Hepatocyte (in vitro differentiated cells): Measurements from ENCODE around the gene SLC16A1. TPM values are rescaled to one million over a fixed set of nuclear protein-coding genes. Genes with fewer than 3 reads are reported as not detected.
A peak's percentile ranks its signal among the peaks of the same experiment; 100 is the strongest.

Experiments used
- DNase-seq: peaks from one replicate; pipeline ENCODE4 v3.0.0-alpha.2; 2016; ENCODE audit warnings: low spot score
- H2AFZ ChIP-seq: fragments of 200-600 bp; sonication (generic); 2 replicates; pipeline ENCODE4 v1.6.0; 2016; ENCODE audit warnings: antibody characterized with exemption, mild to moderate bottlenecking
- H3K27ac ChIP-seq: fragments of 200-600 bp; sonication (generic); 2 replicates; pipeline ENCODE4 v1.5.1; 2016; ENCODE audit warnings: mild to moderate bottlenecking
- H3K27me3 ChIP-seq: fragments of 200-600 bp; sonication (generic); 2 replicates; pipeline ENCODE4 v1.6.1; 2016
- H3K36me3 ChIP-seq: fragments of 200-600 bp; sonication (generic); replicated peaks from 2 replicates; pipeline ENCODE4 v1.5.1; 2016; ENCODE audit warnings: low read depth; ENCODE audit not compliant: insufficient read depth
- H3K4me1 ChIP-seq: fragments of 200-600 bp; sonication (generic); 2 replicates; pipeline ENCODE4 v1.5.1; 2016; ENCODE audit warnings: mild to moderate bottlenecking, moderate library complexity; ENCODE audit not compliant: insufficient read depth
- H3K4me2 ChIP-seq: fragments of 200-600 bp; sonication (generic); 2 replicates; pipeline ENCODE4 v1.6.0; 2016
- H3K4me3 ChIP-seq: fragments of 200-600 bp; sonication (generic); 2 replicates; pipeline ENCODE4 v1.5.1; 2016; ENCODE audit warnings: mild to moderate bottlenecking
- H3K79me2 ChIP-seq: fragments of 200-600 bp; sonication (generic); 2 replicates; pipeline ENCODE4 v1.6.0; 2017; ENCODE audit warnings: mild to moderate bottlenecking
- H3K9me2 ChIP-seq: fragments of 200-600 bp; sonication (generic); replicated peaks from 2 replicates; pipeline ENCODE4 v1.6.0; 2017; ENCODE audit warnings: mild to moderate bottlenecking; ENCODE audit not compliant: insufficient read depth
- H3K9me3 ChIP-seq: fragments of 200-600 bp; sonication (generic); 2 replicates; pipeline ENCODE4 v1.5.1; 2016; ENCODE audit warnings: low read depth, mild to moderate bottlenecking
- H4K20me1 ChIP-seq: fragments of 200-600 bp; sonication (generic); 2 replicates; pipeline ENCODE4 v1.6.0; 2016; ENCODE audit warnings: mild to moderate bottlenecking; ENCODE audit not compliant: insufficient read depth, poor library complexity, severe bottlenecking
- EZH2 ChIP-seq: fragments of 200-600 bp; sonication (generic); IDR thresholded peaks from 2 replicates; pipeline ENCODE4 v1.6.1; 2016; ENCODE audit warnings: antibody characterized with exemption, mild to moderate bottlenecking, borderline replicate concordance
- EZH2phosphoT487 ChIP-seq: fragments of 200-600 bp; sonication (generic); IDR thresholded peaks from one replicate; pipeline ENCODE4 v1.6.1; 2018; ENCODE audit warnings: antibody characterized with exemption, mild to moderate bottlenecking, low read depth, moderate library complexity; ENCODE audit not compliant: unreplicated experiment, severe bottlenecking
- WGBS: methylation state at CpG from one replicate; pipeline ENCODE4 v1.1.6; 2016; ENCODE audit warnings: low lambda C conversion rate; ENCODE audit errors: missing lambda C conversion rate; 5-methylcytosine and 5-hydroxymethylcytosine counted together
- polyA plus RNA-seq: library from polyadenylated mRNA; unstranded; fragments of >200 nt; fragmentation: Nextera tagmentation; extraction: Ambion mirVana; gene quantifications from 2 replicates; pipeline ENCODE4 v1.2.1, GENCODE V29; 2016
- total RNA-seq: library from RNA; depleted of rRNA; stranded (reverse); fragments of >200 nt; gene quantifications from 2 replicates; pipeline ENCODE4 v1.2.3, GENCODE V29; 2014
- TF ChIP-seq, protein P1 (sequence below): fragments of 200-600 bp; sonication (generic); IDR thresholded peaks from 2 replicates; pipeline ENCODE4 v1.5.1; 2016; ENCODE audit warnings: antibody characterized with exemption, mild to moderate bottlenecking; ENCODE audit not compliant: poor library complexity

SLC16A1 gene
- total and polyA plus RNA-seq, 2 experiments from 2014 or later = 43.7 to 55.1 TPM

DNA sequence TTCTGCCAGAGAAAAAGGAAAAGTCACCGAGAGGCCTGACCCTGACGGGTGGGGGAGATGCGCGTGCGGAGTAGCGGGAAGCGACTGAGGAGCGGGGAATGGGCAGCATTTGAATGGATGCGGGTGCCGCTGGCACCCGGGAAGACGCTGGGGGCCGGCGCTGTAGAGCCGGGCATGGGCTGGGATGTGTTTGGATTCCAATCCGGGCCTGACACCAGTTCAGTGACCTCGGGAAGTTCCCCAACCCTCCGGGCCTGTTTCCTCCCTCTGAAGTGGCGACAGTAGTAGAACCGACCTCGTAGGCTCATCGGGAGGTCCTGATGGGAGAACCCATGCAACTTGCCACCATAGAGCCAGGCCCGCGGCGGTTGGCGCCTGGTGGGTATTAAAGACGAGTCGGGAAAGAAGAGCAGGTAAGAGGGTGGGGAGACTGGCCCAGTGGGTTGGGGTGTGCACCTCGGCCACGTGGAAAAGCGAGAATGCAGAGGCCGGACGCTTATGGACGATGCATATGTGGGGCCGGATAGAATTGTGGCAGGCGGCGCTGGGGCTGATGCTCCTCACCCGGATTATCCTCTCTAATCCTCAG lies 642 bp upstream of the SLC16A1 start:
- H2AFZ ChIP-seq = peak overlapping the region; percentile 97
- no peaks in the 10 kb centered on the region for H3K36me3 ChIP-seq
- H3K79me2 ChIP-seq = peaks cover 36% of the 10 kb centered on the region
- DNase-seq = peak; percentile 5
- peak overlapping the region; percentile 96 for H3K4me2 ChIP-seq
- H3K27ac ChIP-seq = peak overlapping the region; percentile 83
- no peaks in the 10 kb centered on the region for H3K27me3 ChIP-seq
- 11% methylated on average over 36 of the region's 38 CpGs for WGBS
- no peaks in the 10 kb centered on the region for H4K20me1 ChIP-seq
- peak overlapping the region; percentile 97 for H3K4me3 ChIP-seq
- TF ChIP-seq, protein P1, sequence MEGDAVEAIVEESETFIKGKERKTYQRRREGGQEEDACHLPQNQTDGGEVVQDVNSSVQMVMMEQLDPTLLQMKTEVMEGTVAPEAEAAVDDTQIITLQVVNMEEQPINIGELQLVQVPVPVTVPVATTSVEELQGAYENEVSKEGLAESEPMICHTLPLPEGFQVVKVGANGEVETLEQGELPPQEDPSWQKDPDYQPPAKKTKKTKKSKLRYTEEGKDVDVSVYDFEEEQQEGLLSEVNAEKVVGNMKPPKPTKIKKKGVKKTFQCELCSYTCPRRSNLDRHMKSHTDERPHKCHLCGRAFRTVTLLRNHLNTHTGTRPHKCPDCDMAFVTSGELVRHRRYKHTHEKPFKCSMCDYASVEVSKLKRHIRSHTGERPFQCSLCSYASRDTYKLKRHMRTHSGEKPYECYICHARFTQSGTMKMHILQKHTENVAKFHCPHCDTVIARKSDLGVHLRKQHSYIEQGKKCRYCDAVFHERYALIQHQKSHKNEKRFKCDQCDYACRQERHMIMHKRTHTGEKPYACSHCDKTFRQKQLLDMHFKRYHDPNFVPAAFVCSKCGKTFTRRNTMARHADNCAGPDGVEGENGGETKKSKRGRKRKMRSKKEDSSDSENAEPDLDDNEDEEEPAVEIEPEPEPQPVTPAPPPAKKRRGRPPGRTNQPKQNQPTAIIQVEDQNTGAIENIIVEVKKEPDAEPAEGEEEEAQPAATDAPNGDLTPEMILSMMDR = no peak
- TF ChIP-seq EZH2 (no peak), EZH2phosphoT487 (no peak)
- no peaks in the 10 kb centered on the region for H3K9me3 ChIP-seq
- no peaks in the 10 kb centered on the region for H3K9me2 ChIP-seq
- peaks cover 11% of the 10 kb centered on the region for H3K4me1 ChIP-seq

DNA sequence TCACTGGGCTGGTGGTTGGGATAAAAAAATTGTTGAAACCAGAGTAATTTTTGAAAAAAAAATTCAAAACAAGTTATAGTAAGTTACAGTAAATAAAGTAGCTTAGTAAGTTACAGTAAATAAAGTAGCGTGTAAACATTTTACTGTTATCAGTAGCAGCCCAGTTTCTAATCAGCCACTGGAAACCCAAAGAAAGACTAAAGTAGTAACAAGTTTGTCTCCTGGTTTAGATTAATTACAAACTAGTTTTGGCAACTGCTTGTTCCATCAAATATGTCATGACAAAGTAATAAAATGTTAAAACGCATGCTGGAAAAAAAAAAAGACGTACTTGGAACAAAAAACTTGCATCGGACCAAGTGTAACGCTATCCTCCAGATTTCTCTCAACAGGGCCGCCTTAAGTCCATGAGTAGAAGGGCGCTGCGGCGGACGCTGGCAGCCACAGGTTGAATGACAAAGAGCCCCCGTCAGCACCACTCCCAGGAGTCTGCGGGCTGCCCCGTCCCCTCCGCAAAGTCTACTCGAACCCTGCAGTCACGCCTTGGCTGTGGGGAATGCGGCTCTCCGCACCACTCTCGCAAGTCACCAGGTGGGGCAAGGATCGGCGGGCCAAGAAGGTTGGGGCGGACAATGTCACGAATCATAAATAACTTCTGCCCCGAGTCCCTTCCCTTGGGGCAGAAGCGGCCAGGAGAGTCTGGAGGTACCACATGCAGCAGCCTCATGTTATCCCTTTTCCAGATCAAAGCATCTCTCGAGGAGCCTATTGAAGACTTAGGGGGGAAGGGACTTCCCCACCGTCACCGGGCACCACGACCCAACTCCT lies 837 bp downstream of the SLC16A1 start:
- TF ChIP-seq, protein P1 = no peak
- no peak for TF ChIP-seq EZH2
- TF ChIP-seq EZH2phosphoT487 = no peak
- Histone ChIP-seq H3K4me2 (peak overlapping the region; percentile 96), H4K20me1 (no peaks in the 10 kb centered on the region), H3K4me1 (peaks cover 11% of the 10 kb centered on the region), H2AFZ (peak overlapping the region; percentile 93), H3K79me2 (peaks cover 51% of the 10 kb centered on the region), H3K9me3 (no peaks in the 10 kb centered on the region), H3K27ac (peak overlapping the region; percentile 87), H3K36me3 (no peaks in the 10 kb centered on the region), H3K27me3 (no peaks in the 10 kb centered on the region), H3K9me2 (no peaks in the 10 kb centered on the region), H3K4me3 (peak overlapping the region; percentile 97)
- peak; percentile 73 for DNase-seq
- WGBS = 1% methylated on average over 29 of the region's 29 CpGs

DNA sequence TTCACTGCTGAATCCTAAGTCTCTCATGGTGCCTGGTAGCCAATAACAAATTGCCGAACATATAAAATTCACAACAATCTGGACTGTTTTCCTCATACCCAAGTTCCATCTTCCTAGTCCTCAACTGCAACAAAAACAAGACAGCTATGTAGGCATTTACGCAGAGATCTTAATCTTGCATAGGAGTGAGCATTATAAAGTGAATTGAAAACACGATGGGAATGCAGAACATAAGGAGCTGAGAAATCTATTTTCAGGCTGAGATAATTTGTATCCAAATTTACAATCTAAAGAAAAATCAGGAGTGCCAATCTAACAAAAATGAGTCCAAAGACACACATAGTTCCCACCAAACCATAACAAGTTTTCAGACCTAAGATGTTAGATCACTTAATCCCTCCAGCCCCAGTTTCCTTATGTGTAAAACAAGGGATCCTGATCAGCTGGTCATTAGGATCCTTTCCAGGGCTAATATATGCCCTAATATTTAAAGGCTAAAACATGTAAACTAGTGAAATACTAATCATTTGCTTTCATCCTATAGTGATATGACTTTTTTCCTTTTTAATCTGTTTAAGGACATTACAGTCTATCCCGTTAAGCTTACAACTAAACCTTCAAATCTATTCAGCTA lies 1.9 kb downstream of the SLC16A1 start:
- Histone ChIP-seq H3K4me2 (peak overlapping the region; percentile 96), H2AFZ (no peak overlapping the region), H3K4me1 (peaks cover 11% of the 10 kb centered on the region), H3K27ac (no peak overlapping the region), H3K79me2 (peaks cover 61% of the 10 kb centered on the region), H3K4me3 (peak overlapping the region; percentile 97), H4K20me1 (no peaks in the 10 kb centered on the region), H3K36me3 (no peaks in the 10 kb centered on the region), H3K9me2 (no peaks in the 10 kb centered on the region), H3K27me3 (no peaks in the 10 kb centered on the region), H3K9me3 (no peaks in the 10 kb centered on the region)
- TF ChIP-seq, protein P1 = no peak
- TF ChIP-seq EZH2phosphoT487 = no peak
- TF ChIP-seq EZH2 = no peak
- DNase-seq = no peak
- whole genome bisulfite sequencing = 45% methylated on average over 4 of the region's 4 CpGs
